NCI-H187 treated with DMSO at 0.1 percent for 48 hours (cell line): ENCODE data around the gene DGAT2.

Source experiments
- DNase-seq: peaks from one replicate; lab custom pipeline; 2025; lab: John Stamatoyannopoulos, UW

Gene DGAT2

DNA sequence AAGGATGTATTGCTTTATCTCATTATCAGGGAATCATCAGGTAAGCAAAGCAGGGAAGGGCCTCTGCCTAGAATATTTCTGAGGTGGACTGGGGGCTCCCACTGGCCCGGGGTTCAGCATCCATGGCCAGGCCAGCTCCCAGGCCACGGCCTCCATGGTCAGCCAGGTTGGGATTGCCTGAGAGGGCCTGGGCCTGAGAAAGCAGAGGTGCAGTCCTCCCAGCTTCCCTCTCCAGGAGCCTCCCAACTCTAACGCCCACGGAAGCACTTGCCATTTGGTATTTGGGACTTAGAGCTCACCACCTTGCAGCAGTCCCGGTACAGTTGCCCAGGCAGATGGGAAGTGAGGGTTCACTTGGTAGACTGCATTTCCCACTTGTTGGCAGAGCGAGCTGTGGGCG is 12.7 kb downstream of the DGAT2 start:
- DNase-seq, result no peak

DNA sequence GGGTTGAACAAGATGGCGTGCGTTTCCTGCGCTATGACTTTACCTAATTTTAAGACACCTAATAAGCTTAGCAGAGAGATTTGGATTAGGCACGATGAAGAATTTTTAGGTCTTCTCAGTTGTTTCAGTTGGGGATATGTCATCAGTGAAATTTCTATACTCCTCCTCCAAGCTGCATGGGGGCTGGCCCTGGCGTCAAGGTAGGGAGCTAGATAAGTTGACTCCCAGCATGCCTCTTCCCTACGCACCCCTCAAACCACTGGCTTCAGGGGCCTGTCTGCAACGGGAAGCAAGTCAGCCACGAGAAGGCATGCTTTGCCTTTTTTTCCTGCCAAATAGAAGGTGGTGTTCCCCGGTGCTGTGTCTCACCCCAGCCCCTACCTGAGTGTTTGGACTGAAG is 13.3 kb downstream of the DGAT2 start:
- no peak for DNase-seq

DNA sequence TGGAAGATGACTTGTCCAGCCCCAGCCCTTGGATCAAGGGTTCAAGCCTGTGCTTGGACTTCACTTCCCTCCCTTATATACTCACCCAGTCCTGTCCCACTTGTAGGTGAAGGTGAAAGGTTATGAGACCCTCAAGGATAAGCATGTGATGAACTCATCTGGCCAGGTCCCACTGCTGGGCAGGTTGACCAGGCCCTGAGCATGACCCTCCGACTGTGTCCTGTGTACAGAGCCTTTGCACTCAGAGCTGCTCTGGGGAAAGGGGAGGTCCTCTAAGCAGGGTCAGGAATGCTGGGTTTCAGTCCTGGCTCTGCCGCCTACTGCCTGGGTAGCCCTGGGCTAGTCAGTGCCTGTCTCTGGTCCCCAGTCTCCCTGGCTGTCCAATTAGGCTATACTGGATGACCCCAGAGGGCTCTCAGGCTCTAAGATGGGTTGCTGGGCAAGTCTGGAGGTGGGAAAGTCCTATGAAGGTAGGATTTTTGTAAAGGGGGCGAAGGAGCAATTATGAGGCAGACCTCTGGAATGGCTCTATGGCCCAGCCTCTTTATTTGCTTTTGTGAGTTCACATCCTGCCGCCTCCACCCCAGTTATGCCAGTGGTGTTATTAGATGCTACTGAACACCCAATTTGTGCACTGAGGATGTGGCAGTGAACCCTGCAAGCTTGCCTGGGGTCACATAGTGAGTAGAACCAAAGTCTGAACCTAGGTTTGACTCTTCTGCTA is 14.1 kb downstream of the DGAT2 start:
- DNase-seq, result no peak

DNA sequence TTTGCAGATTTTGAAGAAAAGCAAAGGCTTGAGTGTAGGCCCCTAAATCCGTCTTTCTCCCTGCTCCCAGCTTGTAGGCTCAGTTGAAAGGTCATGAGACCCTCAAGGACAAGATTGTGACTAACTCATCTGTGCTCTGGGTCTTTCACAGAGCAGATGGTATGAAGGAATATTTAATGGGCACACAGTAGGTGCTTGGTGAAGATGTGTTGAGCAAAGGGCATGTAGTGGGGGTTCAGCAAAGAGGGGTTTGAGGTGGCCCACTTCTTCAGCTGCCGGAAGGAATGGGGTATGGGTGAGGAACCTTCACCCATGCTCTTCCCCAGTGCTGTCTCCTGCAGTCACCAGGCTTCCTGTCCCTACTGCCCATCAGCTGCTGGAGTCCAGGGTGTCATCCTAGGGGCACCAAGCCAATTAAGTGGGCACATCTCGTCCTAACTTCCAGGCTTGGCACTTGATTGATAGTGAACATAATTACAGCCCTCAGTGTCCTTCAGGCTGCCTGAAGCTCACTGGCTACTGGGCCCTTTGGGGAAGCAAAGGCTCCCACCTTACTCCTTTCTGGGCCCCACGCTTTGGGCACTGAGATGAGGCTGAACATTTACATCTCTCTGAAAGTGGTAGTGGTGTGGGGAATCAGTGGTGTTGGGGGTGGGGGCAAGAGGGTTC is 15.0 kb downstream of the DGAT2 start:
- no peak for DNase-seq

DNA sequence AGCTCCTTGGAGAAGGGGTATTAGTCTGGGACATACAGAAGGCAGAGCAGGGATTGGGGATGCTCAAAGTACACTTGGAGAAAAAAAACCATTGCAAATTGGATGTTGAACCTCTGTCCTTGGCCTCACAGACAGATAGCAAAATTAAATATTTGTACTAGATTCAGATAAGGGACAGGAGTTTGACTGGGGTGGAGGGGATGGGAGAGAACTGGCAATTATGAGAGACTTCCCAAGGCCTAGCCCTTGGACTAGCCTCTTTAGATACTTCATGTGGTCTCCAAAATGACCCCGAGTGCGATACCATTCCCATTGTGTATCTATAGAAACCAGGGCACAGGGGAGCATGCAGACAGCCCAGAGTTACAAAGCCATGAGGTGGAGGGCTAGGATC is 15.5 kb downstream of the DGAT2 start:
- DNase-seq, result no peak

DNA sequence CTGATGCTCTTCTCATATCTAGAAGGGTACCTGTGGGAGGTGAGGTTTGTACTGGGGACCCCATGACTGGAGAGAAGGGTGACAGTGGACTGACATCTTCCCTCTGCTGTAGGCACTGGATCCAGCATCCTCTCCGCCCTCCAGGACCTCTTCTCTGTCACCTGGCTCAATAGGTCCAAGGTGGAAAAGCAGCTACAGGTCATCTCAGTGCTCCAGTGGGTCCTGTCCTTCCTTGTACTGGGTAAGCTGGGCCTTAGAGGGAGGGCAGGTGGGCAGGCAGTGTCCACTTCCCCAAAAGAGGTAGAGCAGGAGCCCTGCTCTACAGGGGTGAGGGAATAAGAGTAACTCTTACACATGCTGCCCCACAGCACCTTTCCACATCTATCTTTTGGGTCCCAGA is 15.9 kb downstream of the DGAT2 start:
- no peak for DNase-seq

DNA sequence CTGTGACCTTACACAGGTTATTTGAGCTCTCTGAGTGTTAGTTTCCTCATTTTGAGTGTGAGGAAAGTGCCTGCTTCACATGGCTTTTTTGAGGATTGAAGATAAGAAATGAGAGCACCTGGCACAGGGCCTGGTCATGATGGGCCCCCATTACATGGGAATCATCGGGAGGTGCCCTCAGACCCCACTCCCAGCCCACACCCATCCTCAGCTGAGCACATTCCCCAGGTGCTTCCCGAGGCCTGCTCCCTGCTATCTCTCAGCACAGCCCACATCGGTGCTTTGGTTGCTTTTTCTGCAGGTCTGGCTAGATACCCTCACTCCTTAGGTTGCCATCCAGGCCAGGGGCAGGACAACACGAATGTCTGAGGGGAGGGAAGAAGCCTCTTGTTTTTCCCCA is 16.6 kb downstream of the DGAT2 start:
- no peak for DNase-seq

DNA sequence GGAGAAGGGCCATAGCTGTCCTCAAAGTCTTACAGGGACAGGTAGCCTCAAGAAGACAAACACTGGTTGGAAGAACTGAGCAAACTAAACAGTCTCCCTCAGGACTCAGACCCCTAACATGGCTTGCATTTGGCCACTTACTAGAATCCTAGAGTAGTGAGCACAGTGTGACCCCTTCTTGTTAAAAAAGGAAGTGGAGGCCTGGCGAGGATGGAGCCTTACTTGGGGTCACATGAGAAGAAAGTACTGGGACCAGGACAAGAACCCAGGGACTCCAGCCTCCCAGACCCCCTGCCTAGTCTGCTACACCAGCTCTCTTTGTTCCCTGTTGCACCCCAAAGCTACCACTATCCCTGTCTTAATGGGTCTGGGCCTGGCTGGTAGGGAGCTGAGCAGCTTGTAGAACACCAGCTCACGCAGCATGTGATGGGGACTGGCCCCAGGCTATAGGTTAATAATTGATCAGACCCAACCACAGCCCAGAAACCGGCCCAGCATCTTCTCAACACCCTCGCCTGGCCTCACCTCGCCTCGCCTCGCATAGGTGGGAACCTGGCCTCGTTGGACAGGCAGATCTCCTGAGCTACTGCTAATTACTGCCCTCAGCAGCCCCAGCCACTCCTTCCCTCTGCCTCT is 17.6 kb downstream of the DGAT2 start:
- no peak for DNase-seq

DNA sequence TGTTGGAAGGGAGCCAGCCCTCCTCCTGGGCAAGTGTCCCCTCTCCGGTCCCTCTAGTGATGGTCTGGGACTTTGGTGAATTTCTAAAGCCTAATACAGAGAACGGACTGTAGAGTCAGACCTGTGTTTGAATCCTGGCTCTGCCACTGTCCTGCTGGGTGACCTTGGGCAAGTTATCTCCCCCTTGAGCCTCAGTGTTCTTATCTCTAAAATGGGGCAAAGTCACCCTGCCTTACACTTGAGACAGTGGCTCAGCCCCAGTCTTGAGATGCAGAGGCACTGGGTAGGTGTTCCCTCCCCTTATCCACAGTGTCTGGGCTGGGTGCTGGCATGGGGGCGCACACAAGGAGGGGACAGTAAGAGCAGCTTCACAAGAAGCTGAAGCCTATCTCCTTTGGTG is 20.9 kb downstream of the DGAT2 start:
- DNase-seq, result no peak

DNA sequence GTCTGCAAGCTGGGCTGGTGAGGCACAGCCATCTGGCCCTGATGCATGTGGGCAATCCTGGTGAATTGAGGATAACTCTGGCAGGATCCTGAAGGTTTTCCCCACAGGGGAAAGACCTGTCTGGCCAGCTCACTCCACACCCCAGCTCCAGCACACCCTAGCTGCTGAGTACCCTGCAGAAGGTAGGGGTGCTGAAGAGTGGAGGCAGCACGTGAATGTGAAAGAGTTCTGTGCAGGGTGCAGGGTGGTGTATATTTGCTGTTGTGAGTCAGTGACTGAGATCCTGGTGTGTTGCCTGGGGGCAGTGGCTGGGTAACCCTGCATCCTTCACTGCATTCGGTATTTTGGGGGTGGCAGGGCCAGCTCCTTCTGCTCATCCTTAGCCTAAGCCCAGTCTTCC is 22.4 kb downstream of the DGAT2 start:
- DNase-seq, result no peak

DNA sequence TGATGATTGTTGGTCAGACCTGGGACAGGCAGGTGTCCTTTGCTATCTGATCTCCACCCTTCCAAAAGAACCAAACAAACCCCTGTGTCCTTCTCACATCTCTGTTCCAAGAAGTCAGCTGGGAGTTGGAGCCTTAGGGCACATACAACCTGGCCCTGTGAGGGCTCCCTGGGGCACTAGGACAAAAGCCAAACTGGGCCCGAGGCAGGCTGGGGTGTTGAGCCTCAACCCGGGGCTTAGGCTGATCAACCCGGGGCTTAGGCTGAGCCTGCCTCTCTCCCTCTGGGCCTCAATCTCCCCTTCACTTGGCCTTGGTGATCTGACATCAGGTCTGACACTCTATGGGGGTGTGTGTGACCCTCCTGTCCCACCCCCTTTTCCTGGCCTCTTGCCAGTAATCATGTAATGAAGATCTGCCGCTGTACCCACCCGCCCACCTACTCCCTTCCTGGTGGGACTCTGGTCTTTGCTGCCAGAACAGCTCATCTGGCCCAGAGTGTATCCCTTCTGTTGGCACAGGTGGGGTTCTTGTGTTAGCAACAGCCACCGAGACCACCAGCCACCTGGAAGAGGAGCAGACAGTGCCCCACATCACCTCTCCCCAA is 23.7 kb downstream of the DGAT2 start:
- DNase-seq, result no peak

DNA sequence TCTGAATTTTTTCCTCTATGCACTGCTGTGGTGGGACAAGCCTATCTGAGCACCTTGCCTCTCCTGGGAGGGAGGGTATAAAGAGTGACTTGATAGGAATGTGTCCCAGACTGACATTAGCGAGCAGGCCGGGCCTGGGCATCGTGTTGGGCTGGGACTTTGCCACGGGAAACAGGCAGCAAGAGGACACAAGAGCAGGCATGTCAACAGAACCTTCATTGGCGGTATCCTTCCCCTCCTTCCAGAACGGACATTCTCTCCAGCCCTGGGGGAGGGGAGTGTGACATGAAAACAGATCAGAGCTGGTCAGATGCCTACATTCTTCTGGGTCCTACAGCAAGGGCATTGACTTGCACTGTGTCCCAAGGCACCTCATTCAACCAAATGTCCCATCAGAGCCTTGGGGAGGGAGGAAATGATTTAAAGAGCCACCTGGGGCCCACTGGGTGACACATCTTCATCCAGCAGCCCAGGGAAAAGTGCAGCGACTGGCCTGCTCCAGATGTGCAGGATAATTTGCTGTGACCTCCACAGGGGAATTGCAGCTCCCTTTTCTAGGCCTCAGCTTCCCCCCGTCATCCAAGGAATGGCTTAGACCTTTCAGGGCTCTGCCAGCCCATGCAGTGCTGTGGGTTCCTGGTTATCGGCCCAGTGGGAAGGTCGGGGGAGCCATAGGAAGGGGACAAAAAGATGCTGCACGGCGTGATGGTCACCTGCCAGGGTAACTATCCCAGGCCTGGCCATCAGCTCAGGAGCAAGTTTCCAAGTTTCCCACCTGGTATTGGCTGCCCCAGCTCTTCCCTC is 24.6 kb downstream of the DGAT2 start:
- DNase-seq, result no peak

DNA sequence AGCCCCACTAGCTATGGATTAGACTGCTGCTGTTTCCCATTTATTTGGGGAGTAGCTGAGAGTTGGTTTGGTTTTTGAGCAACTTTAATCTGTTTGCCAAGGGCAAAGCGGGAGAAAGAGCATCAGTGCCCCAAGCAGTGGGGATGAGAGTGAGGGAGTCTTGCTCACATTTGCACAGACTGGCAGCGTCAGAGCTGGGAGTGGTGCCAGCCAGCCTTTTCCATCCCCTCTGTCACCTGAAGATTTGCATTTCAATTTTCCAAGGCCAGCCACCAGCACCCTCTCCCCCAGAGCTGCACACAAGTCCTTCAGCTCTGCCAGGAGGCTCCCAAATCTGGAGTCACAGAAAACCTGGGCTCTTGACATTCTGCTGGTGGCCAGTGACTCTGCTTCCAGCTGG is 25.4 kb downstream of the DGAT2 start:
- no peak for DNase-seq

DNA sequence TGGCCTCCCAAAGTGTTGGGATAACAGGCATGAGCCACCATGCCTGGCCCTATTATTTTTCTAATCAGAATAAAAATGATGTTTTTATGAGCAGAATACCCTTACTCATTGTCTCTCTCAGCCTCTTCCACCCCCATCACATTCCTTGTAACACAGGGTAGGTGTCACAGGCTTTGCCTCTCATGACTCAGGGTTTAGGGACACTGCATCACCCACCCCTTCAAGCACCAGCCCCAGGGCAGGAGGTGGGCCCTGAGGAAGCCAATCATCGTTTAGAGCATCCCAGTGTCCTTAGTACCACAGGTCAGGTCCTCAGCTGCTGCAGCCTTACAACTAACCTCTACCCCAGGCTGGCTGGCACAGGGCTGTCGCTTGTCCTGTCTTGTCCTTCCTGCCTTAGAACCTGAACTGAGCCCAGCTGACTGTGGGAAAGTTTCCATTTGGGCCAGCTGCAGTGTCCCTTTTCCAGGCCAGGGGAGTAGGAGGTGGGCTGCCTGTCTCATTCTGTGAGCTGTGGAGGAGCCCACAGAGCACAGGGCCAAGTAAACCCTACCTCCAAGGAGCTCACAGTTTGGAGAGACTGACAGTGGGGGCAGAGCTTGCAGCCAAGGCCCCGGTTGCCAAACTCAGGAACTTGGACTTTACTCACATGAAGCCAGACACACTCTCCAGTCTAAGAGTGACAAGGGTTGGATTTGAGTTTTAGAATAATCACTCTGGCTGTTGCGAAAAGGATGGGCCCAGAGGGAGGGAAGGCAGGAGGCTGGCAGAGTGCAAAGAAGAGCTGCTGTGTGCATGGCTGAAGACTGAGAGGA is 26.9 kb downstream of the DGAT2 start:
- DNase-seq, result no peak

DNA sequence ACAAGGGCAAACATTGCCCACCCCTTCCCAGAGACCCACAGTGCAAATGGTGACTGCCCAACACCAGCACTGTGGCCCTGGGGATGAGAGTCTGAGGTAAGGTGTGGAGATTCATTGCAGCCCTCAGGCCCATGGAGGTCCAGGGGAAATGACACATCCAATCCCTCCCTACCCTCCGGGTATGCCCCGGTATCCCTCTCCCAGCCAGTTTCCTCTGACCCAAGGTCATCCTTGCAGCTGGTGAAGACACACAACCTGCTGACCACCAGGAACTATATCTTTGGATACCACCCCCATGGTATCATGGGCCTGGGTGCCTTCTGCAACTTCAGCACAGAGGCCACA is 27.5 kb downstream of the DGAT2 start:
- no peak for DNase-seq

DNA sequence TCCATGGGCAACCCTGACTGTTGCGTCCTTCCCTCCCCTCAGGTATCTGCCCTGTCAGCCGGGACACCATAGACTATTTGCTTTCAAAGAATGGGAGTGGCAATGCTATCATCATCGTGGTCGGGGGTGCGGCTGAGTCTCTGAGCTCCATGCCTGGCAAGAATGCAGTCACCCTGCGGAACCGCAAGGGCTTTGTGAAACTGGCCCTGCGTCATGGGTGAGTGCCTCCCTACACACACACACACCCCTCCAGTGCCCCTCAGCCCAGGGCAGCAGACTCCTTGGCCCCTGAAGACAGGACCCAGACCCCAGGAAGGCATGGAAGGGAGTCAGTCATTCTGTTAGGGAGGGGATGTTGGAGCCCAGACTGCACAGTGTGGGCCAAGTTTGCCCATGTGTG is 28.5 kb downstream of the DGAT2 start:
- DNase-seq, result no peak

DNA sequence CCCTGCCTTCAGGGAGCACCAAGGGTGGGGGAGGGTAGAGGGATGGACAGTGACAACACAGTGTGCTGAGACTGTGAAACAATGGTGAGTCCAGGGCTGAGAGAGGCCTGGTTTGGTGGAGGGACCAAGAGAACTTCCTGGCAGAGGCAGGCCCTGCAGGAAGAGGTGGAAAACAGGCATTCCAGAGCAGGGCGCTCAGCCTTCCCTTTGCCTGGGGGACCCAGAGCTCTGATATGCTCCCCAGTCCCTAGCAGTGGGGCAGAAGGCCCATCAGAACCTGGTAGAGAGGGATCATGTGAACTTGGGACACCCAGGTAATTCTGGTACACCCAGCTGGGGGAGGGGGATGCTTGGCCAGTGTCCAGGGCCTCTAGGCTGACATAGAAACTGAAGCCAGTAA is 29.2 kb downstream of the DGAT2 start:
- no peak for DNase-seq

DNA sequence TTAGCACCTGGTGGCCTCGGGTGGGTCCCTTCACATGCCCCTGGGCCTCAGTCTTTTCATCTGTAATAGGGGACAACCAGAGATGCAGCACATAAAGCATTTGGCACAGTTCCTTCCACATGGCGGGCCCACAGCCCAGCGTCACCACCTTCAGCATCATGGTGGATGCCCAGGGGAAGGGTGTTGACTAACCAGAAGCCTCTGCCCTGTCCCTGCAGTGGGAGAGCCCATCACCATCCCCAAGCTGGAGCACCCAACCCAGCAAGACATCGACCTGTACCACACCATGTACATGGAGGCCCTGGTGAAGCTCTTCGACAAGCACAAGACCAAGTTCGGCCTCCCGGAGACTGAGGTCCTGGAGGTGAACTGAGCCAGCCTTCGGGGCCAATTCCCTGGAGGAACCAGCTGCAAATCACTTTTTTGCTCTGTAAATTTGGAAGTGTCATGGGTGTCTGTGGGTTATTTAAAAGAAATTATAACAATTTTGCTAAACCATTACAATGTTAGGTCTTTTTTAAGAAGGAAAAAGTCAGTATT is 31.6 kb downstream of the DGAT2 start:
- no peak for DNase-seq

DNA sequence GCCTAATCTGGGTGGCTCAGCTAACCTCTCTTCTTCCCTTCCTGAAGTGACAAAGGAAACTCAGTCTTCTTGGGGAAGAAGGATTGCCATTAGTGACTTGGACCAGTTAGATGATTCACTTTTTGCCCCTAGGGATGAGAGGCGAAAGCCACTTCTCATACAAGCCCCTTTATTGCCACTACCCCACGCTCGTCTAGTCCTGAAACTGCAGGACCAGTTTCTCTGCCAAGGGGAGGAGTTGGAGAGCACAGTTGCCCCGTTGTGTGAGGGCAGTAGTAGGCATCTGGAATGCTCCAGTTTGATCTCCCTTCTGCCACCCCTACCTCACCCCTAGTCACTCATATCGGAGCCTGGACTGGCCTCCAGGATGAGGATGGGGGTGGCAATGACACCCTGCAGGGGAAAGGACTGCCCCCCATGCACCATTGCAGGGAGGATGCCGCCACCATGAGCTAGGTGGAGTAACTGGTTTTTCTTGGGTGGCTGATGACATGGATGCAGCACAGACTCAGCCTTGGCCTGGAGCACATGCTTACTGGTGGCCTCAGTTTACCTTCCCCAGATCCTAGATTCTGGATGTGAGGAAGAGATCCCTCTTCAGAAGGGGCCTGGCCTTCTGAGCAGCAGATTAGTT is 32.3 kb downstream of the DGAT2 start:
- no peak for DNase-seq

DNA sequence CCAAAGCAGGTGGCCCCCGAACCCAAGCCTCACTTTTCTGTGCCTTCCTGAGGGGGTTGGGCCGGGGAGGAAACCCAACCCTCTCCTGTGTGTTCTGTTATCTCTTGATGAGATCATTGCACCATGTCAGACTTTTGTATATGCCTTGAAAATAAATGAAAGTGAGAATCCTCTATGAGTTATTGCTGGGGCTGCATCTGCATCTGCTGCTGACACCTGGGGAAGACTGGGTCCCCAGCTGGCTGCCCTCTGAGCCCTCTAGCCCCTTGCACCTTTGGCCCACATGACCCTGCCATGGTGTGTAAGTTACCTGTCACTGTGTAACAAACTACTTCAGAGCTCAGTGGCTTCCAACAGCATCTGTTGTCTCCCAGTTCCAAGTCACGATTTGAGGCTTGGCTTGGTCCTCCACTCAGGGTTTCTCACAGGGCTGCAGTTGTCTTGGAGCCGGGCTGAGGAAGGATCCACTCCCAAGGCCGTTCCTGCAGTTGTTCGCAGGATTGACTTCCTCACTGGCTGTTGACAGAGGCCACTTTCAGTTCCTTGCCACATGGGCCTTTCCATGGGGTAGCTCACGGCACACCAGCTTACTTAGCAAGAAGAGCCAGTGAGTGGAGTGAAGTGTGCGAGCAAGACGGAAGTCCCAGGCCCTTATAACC is 32.9 kb downstream of the DGAT2 start:
- no peak for DNase-seq
